AG04450 (cell line): ENCODE data around the gene FKBP8. TPM values are rescaled to one million over a fixed set of nuclear protein-coding genes. Genes with fewer than 3 reads are reported as not detected.
"Not testable (repeated sequence)": the region's sequence is repeated elsewhere in the genome, so short reads cannot be mapped to it uniquely, and the experiment has no call there.

Experiments
- CTCF ChIA-PET: fragments of 300-600, 350-600 bp; formaldehyde crosslinking; extraction: SDS; loops from one replicate; lab custom pipeline; 2022; ENCODE audit warnings: antibody characterized with exemption, inconsistent platforms; lab: Charles Lee
- POLR2A ChIA-PET: fragments of 350-600 bp; formaldehyde crosslinking; extraction: SDS; loops from one replicate; lab custom pipeline; 2021; ENCODE audit warnings: antibody characterized with exemption, inconsistent platforms; lab: Yijun Ruan, JAX
- DNase-seq: peaks from one replicate; pipeline ENCODE4 v3.0.0-alpha.2; 2011; ENCODE audit warnings: low read depth, low spot score
- H3K27ac ChIP-seq: one replicate; pipeline ENCODE4 v1.5.1; 2012; ENCODE audit warnings: low read depth, low read length, control low read depth
- H3K27me3 ChIP-seq: one replicate; pipeline ENCODE4 v1.6.0; 2012; ENCODE audit warnings: low read length; ENCODE audit not compliant: control insufficient read depth, insufficient read depth
- H3K4me3 ChIP-seq: 2 replicates; pipeline ENCODE4 v1.5.1; 2011; ENCODE audit warnings: mild to moderate bottlenecking, low read depth, low read length, control low read depth
- H3K9me3 ChIP-seq: 2 replicates; pipeline ENCODE4 v1.5.1; 2012; ENCODE audit warnings: low read length; ENCODE audit not compliant: control insufficient read depth, insufficient read depth
- polyA plus RNA-seq: library from polyadenylated mRNA; depleted of rRNA; stranded (reverse); fragments of >200 nt; gene quantifications from 2 replicates; pipeline ENCODE4 v1.2.3, GENCODE V29; 2011
- TF ChIP-seq, protein P1 (sequence below): IDR thresholded peaks from 2 replicates; pipeline ENCODE4 v1.5.1; 2011; ENCODE audit warnings: low read depth, low read length, control low read depth, inconsistent platforms

FKBP8 gene
- polyA plus RNA-seq, 1 experiment = 123 TPM

DNA sequence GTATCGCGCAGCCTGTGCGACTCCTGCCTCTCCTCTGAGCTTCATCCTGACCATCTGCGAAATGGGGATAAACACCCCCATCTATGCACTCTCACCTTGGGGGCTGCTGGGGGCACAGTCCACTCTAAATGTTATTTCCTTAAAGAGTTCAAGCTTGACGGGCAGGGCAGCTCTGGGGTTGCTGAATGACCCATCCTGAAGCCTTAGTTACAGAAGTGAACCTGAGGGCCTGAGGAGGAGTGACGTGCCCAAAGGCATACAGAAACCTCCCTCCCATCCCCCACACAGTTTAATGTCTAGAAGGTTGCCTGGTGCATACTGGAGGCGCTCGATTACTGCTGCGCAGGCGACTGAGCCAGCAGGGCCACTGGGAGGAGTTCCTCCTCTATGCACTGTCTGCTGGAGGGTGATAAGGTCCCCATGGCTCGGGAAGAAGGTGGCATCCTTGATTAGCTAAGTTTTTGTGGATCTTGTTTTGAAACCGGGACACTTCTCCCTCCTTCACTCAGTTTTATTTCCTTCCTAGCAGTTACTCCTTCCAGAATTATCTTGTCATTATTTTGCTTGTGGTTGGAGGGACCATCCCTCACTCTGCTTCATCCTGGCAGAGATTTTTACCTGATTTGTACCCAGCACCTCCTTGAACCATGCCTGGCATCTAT is 572 bp upstream of the FKBP8 start:
- peak overlapping the region; percentile 11 for H3K27ac ChIP-seq
- ChIA-PET CTCF (interaction anchor here (1.0 kb wide), 1 partner anchor 93 kb away, joined by 6 read pairs; no protein-coding TSS in a partner anchor), POLR2A (interaction anchor here (1.1 kb wide), 1 partner anchor 47 kb away, joined by 4 read pairs; no protein-coding TSS in a partner anchor)
- DNase-seq = no peak
- H3K27me3 ChIP-seq = no peaks in the 10 kb centered on the region
- no peaks in the 10 kb centered on the region for H3K9me3 ChIP-seq
- TF ChIP-seq, protein P1, sequence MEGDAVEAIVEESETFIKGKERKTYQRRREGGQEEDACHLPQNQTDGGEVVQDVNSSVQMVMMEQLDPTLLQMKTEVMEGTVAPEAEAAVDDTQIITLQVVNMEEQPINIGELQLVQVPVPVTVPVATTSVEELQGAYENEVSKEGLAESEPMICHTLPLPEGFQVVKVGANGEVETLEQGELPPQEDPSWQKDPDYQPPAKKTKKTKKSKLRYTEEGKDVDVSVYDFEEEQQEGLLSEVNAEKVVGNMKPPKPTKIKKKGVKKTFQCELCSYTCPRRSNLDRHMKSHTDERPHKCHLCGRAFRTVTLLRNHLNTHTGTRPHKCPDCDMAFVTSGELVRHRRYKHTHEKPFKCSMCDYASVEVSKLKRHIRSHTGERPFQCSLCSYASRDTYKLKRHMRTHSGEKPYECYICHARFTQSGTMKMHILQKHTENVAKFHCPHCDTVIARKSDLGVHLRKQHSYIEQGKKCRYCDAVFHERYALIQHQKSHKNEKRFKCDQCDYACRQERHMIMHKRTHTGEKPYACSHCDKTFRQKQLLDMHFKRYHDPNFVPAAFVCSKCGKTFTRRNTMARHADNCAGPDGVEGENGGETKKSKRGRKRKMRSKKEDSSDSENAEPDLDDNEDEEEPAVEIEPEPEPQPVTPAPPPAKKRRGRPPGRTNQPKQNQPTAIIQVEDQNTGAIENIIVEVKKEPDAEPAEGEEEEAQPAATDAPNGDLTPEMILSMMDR = no peak
- peak overlapping the region; percentile 52 for H3K4me3 ChIP-seq

DNA sequence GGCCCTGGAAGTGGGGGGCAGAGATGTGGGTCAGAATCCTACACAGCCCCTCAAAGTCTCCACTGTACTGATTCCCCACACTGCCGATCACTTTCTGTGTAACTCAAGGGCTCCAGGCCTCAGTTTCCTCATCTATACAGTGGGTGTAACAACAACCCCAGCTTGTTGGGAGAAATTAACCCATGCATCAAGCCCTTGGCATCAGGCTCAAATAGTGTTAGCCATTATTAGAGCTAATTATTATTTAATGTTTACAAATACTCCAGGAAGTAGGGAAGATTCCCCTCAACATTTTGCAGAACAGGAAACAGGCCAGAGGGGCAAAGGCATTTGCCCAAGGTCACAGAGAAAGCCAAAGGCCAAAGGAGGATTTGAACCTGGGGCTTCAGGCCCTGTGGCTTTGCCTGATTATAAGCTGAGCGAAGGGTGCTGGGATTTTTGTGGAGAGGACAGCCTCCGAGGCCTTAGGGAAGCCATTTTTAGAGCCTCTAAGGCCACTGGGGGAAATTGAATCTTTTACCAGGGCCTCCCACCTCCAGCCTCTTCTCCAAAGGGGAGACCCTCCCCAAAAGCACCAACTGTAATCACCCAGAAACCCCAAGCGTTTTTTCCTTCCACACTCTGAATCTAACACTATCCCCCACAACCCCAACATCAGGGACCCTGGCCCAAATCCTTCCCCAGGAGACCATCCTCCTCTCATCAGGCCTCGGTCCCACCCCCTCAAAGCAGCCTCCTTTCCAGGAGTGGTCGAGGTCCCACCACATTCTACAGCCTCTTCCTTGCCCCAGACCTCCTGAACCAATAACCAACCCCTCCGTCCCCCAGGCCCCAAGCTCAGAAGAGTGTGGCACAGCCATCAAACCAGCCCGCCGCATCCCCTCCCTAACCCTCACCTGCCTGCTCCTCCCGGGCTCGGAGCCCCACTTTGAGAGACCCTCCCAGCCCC is 1.1 kb downstream of the FKBP8 start:
- H3K4me3 ChIP-seq = peak overlapping the region; percentile 74
- no peaks in the 10 kb centered on the region for H3K9me3 ChIP-seq
- TF ChIP-seq, protein P1 = no peak
- no peak for DNase-seq
- H3K27ac ChIP-seq = peak overlapping the region; percentile 11
- ChIA-PET POLR2A (interaction anchor here (0.6 to 1.0 kb wide), 3 partner anchors 9 to 20 kb away, joined by 3 to 4 read pairs (median 3); partner anchors contain the start of genes ELL and KXD1), CTCF (no interaction called here)
- H3K27me3 ChIP-seq = no peaks in the 10 kb centered on the region

- CTCF ChIA-PET = no interaction called here
- TF ChIP-seq, protein P1 = no peak
- POLR2A ChIA-PET = interaction anchor here (1.0 kb wide), 1 partner anchor 10 kb away, joined by 3 read pairs; no protein-coding TSS in a partner anchor
- H3K9me3 ChIP-seq = no peaks in the 10 kb centered on the region
- H3K4me3 ChIP-seq = peak overlapping the region; percentile 74; the same call in 1 of the 2 replicates
- DNase-seq = no peak
- H3K27ac ChIP-seq = peak overlapping the region; percentile 39
- H3K27me3 ChIP-seq = no peaks in the 10 kb centered on the region
Observed at GRCh38 chr19:18541258-18541991, 1.9 kb downstream of the FKBP8 start.

DNA sequence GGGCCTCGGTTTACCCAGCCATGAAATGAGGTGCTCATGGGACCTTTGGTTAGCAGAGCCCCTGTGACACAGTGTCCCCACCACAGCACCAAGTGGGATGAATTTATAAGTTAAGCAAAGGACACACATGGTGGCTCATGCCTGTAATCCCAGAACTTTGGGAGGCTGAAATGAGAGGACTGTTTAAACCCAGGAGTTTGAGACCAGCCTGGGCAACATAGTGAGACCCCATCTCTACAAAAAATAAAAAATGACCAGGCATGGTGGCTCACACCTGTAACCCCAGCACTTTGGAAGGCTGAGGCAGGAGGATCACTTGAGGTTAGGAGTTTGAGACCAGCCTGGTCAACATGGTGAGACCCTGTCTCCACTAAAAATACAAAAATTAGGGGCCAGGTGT is 3.2 kb downstream of the FKBP8 start:
- DNase-seq, H3K27me3 ChIP-seq, H3K9me3 ChIP-seq, H3K27ac ChIP-seq, H3K4me3 ChIP-seq, POLR2A ChIA-PET: not testable (repeated sequence)
- CTCF ChIA-PET = interaction anchor here (0.6 kb wide), 1 partner anchor 49 kb away, joined by 3 read pairs; no protein-coding TSS in a partner anchor

DNA sequence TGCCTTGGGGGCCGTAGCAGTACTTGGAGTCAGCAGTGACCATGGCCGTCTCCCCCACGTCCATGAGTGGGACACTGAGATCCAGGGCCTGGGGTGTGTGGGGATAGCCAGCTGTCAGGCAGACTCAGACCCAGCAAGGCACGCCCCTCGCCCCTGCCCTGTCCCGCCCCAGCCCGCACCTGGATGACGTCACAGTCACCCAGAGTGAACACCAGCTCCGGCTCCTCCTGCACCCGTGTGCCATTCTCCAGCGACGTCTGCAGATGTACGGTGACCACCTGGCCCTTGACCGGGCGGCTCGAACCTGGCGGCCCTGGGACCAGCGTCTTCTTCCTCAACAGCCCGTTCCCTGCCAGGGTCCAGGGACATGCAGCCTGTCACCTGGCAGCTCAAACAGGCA is 4.0 kb downstream of the FKBP8 start:
- TF ChIP-seq, protein P1 = no peak
- no peaks in the 10 kb centered on the region for H3K9me3 ChIP-seq
- no peak overlapping the region for H3K27ac ChIP-seq
- ChIA-PET POLR2A (interaction anchor here (0.6 to 0.7 kb wide), 2 partner anchors 46 to 1632 kb away, joined by 4 to 6 read pairs; no protein-coding TSS in a partner anchor), CTCF (no interaction called here)
- no peak overlapping the region for H3K4me3 ChIP-seq
- no peak for DNase-seq
- H3K27me3 ChIP-seq = no peaks in the 10 kb centered on the region
